Stimulated activated CD8-positive, alpha-beta memory T cell treated with anti-CD3 and anti-CD28 coated beads, Interleukin-7, amount 100 ng/mL, for 4 hours (primary cell): ENCODE results near the gene LRP3.
"Not testable (repeated sequence)": the region's sequence is repeated elsewhere in the genome, so short reads cannot be mapped to it uniquely, and the experiment has no call there.

ENCODE experiments used
- DNase-seq, 2 donors: peaks; one replicate each; pipeline ENCODE4 v3.0.0-alpha.2; 2020; ENCODE audit warnings: low read depth in 2 of 2

The LRP3 gene

GRCh38 chr19:33193865-33194362 lies at the start of gene LRP3:
TSS of gene LRP3 (plus strand) at chr19:33194330. CDS start at chr19:33194786, 456 bp downstream.
- DNase-seq: no peak

GRCh38 chr19:33146209-33146608 lies 47.9 kb upstream of the LRP3 start:
- DNase-seq: no peak

GRCh38 chr19:33147538-33147937 lies 46.6 kb upstream of the LRP3 start:
- DNase-seq: no peak

- no peak for DNase-seq
These were observed 43.1 kb upstream of the LRP3 start for GRCh38 chr19:33150852-33151518.

- DNase-seq: no peak
These were observed 42.0 kb upstream of the LRP3 start for GRCh38 chr19:33152176-33152575.

GRCh38 chr19:33152625-33153024 lies 41.5 kb upstream of the LRP3 start:
- DNase-seq: not testable (repeated sequence)

- DNase-seq: not testable (repeated sequence)
These were observed 39.8 kb upstream of the LRP3 start for GRCh38 chr19:33154313-33154712.

GRCh38 chr19:33156334-33156733 lies 37.8 kb upstream of the LRP3 start:
- DNase-seq: no peak

- DNase-seq: no peak
These were observed 36.2 kb upstream of the LRP3 start for GRCh38 chr19:33157906-33158305.

- no peak for DNase-seq
These were observed 35.8 kb upstream of the LRP3 start for GRCh38 chr19:33158365-33158764.

GRCh38 chr19:33159149-33159548 lies 35.0 kb upstream of the LRP3 start:
- no peak for DNase-seq

- DNase-seq: no peak
These were observed 34.2 kb upstream of the LRP3 start for GRCh38 chr19:33159893-33160292.

GRCh38 chr19:33161201-33161600 lies 32.9 kb upstream of the LRP3 start:
- no peak for DNase-seq

- DNase-seq: no peak
These were observed 30.6 kb upstream of the LRP3 start for GRCh38 chr19:33163481-33163880.

GRCh38 chr19:33166037-33166436 lies 28.1 kb upstream of the LRP3 start:
- DNase-seq: not testable (repeated sequence)

GRCh38 chr19:33167438-33167837 lies 26.7 kb upstream of the LRP3 start:
- no peak for DNase-seq

GRCh38 chr19:33168528-33168927 lies 25.6 kb upstream of the LRP3 start:
- no peak for DNase-seq

GRCh38 chr19:33171222-33171795 lies 22.8 kb upstream of the LRP3 start:
- DNase-seq: no peak

- no peak for DNase-seq
These were observed 22.2 kb upstream of the LRP3 start for GRCh38 chr19:33171916-33172359.

- DNase-seq: no peak
These were observed 19.9 kb upstream of the LRP3 start for GRCh38 chr19:33174186-33174585.

- no peak for DNase-seq
These were observed 18.9 kb upstream of the LRP3 start for GRCh38 chr19:33175156-33175782.

- DNase-seq: peak in 1 of 2 donors; percentile 3
These were observed 18.1 kb upstream of the LRP3 start for GRCh38 chr19:33175886-33176669.
